ENCODE data around the gene ERN2. TPM values are rescaled to one million over a fixed set of nuclear protein-coding genes. Genes with fewer than 3 reads are reported as not detected.
A peak's percentile ranks its signal among the peaks of the same experiment; 100 is the strongest.

The ERN2 gene
- total and polyA plus RNA-seq, 2 of the 13 experiments (the other 11 are each of a cell fraction or from before 2014, with no cell fraction given) = 2.2 to 3.5 TPM

- 0 out of 2 replicates have a peak, but pooled peaks have one; percentile 43 for TF ChIP-seq SMYD3 (CRISPR knock-in tag; IDR thresholded peaks at IDR 0.05)
- no peak for TF ChIP-seq KMT2A (CRISPR knock-in tag; IDR thresholded peaks at IDR 0.05)
- no peak for TF ChIP-seq CHD4 (IDR thresholded peaks at IDR 0.05; ENCODE audit: borderline replicate concordance, low read length)
- TF ChIP-seq CBFB (CRISPR knock-in tag; IDR thresholded peaks at IDR 0.05) = peak; percentile 24; the same call in 1 of the 2 replicates
- TF ChIP-seq AKAP8 (CRISPR knock-in tag; IDR thresholded peaks at IDR 0.05) = peak; percentile 75; the same call in 1 of the 2 replicates
- no peak for TF ChIP-seq LCORL (IDR thresholded peaks at IDR 0.05)
- TF ChIP-seq LCORL (CRISPR knock-in tag; IDR thresholded peaks at IDR 0.05) = no peak
- TF ChIP-seq THAP11 (CRISPR knock-in tag; IDR thresholded peaks at IDR 0.05) = peak; percentile 32; the same call in 1 of the 2 replicates
- peak; percentile 9; the same call in 1 of the 2 replicates for TF ChIP-seq IRF2 (CRISPR knock-in tag; IDR thresholded peaks at IDR 0.05)
- TF ChIP-seq ZFP82 (CRISPR knock-in tag; IDR thresholded peaks at IDR 0.05; ENCODE audit: borderline replicate concordance) = no peak
- no peak for TF ChIP-seq MZF1 (CRISPR knock-in tag; IDR thresholded peaks at IDR 0.05; ENCODE audit: borderline replicate concordance)
- TF ChIP-seq THAP9 (CRISPR knock-in tag; IDR thresholded peaks at IDR 0.05; ENCODE audit: borderline replicate concordance) = peak; percentile 56; the same call in 1 of the 2 replicates
- TF ChIP-seq RXRA (CRISPR knock-in tag; IDR thresholded peaks at IDR 0.05) = peak; percentile 57
- peak; percentile 95; the same call in 1 of the 2 replicates for TF ChIP-seq ZNF333 (CRISPR knock-in tag; IDR thresholded peaks at IDR 0.05; ENCODE audit: borderline replicate concordance)
- TF ChIP-seq CHCHD3 (CRISPR knock-in tag; IDR thresholded peaks at IDR 0.05) = 0 out of 2 replicates have a peak, but pooled peaks have one; percentile 26
- TF ChIP-seq SIX4 (CRISPR knock-in tag; IDR thresholded peaks at IDR 0.05) = no peak
- peak; percentile 66; the same call in 1 of the 2 replicates for TF ChIP-seq ZNF772 (CRISPR knock-in tag; IDR thresholded peaks at IDR 0.05)
- TF ChIP-seq, protein P1, sequence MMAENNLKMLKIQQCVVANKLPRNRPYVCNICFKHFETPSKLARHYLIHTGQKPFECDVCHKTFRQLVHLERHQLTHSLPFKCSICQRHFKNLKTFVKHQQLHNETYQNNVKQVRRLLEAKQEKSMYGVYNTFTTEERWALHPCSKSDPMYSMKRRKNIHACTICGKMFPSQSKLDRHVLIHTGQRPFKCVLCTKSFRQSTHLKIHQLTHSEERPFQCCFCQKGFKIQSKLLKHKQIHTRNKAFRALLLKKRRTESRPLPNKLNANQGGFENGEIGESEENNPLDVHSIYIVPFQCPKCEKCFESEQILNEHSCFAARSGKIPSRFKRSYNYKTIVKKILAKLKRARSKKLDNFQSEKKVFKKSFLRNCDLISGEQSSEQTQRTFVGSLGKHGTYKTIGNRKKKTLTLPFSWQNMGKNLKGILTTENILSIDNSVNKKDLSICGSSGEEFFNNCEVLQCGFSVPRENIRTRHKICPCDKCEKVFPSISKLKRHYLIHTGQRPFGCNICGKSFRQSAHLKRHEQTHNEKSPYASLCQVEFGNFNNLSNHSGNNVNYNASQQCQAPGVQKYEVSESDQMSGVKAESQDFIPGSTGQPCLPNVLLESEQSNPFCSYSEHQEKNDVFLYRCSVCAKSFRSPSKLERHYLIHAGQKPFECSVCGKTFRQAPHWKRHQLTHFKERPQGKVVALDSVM (CRISPR knock-in tag; IDR thresholded peaks at IDR 0.05) = peak; percentile 92
- peak; percentile 91; the same call in 1 of the 2 replicates for TF ChIP-seq ZNF598 (CRISPR knock-in tag; IDR thresholded peaks at IDR 0.05; ENCODE audit: borderline replicate concordance)
- TF ChIP-seq PPARG (CRISPR knock-in tag; conservative IDR thresholded peaks at IDR 0.05) = no peak
- no peak for TF ChIP-seq BHLHE40 (IDR thresholded peaks at IDR 0.05; ENCODE audit: low read length)
- TF ChIP-seq ZNF225 (CRISPR knock-in tag; IDR thresholded peaks at IDR 0.05) = peak; percentile 62; the same call in 1 of the 2 replicates
- TF ChIP-seq ZSCAN12 (CRISPR knock-in tag; IDR thresholded peaks at IDR 0.05) = no peak
- TF ChIP-seq ZNF562 (CRISPR knock-in tag; IDR thresholded peaks at IDR 0.05; ENCODE audit: borderline replicate concordance) = no peak
- 0 out of 2 replicates have a peak, but pooled peaks have one; percentile 14 for TF ChIP-seq ETV6 (CRISPR knock-in tag; conservative IDR thresholded peaks at IDR 0.05)
- TF ChIP-seq THRA (CRISPR knock-in tag; IDR thresholded peaks at IDR 0.05; ENCODE audit: borderline replicate concordance) = no peak
Observed at GRCh38 chr16:23694644-23695373, 18.2 kb downstream of the ERN2 start (continued).

Measured in HepG2 (cell line).